Breast epithelium (tissue), 3 donors: ENCODE results near the gene SBDS.

Experiments used
- POLR2A ChIP-seq: fragments of 450-650 bp; IDR thresholded peaks from one replicate; pipeline ENCODE4 v1.6.1; 2016; ENCODE audit warnings: antibody characterized with exemption, mild to moderate bottlenecking, moderate library complexity
- TF ChIP-seq, protein P1 (sequence below), 3 donors: fragments of 450-650 bp; IDR thresholded peaks; one replicate each; pipeline ENCODE4 v1.5.1; 2016 to 2017; ENCODE audit warnings: antibody characterized with exemption in 3 of 3, mild to moderate bottlenecking in 3 of 3, moderate library complexity in 3 of 3

DNA sequence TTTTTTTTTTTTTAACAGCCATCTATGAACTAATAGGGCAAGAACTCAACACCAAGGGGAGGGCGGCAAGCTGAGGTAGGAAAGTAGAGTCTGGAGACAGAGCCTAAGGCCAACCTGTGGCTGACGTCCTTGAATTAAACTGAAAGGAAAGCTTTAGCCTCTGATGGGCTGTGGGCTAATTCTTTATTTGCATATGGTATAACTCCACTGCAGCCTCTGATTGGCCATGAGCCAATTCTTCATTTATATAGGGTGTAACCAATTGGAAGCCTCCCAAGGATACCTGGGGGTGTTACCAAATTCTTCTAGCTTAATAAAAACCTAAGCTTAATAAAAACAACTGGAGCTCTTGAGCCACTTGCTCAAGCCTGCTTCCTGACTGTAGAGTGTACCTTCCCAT, 11.6 kb upstream of the SBDS start:
- TF ChIP-seq, protein P1, sequence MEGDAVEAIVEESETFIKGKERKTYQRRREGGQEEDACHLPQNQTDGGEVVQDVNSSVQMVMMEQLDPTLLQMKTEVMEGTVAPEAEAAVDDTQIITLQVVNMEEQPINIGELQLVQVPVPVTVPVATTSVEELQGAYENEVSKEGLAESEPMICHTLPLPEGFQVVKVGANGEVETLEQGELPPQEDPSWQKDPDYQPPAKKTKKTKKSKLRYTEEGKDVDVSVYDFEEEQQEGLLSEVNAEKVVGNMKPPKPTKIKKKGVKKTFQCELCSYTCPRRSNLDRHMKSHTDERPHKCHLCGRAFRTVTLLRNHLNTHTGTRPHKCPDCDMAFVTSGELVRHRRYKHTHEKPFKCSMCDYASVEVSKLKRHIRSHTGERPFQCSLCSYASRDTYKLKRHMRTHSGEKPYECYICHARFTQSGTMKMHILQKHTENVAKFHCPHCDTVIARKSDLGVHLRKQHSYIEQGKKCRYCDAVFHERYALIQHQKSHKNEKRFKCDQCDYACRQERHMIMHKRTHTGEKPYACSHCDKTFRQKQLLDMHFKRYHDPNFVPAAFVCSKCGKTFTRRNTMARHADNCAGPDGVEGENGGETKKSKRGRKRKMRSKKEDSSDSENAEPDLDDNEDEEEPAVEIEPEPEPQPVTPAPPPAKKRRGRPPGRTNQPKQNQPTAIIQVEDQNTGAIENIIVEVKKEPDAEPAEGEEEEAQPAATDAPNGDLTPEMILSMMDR (IDR thresholded peaks at IDR 0.05) = no peak
- no peak for TF ChIP-seq POLR2A
